K562 (cell line): ENCODE results near the gene COL6A1. TPM values are rescaled to one million over a fixed set of nuclear protein-coding genes. Genes with fewer than 3 reads are reported as not detected.
A peak's percentile ranks its signal among the peaks of the same experiment; 100 is the strongest.

Experiments
- BRCA1 ChIP-seq, 2 experiments: fragments of 450-650 bp in 1 of 2; sonication (generic) in 1 of 2; formaldehyde crosslinking in 1 of 2; IDR thresholded peaks; 2 replicates each; pipeline versions ENCODE4 v1.5.0 to v1.6.1; 2017 to 2020; ENCODE audit warnings: mild to moderate bottlenecking in 1 of 2, missing genetic modification reagents in 1 of 2
- DNMT1 ChIP-seq: fragments of 450-650 bp; IDR thresholded peaks from 2 replicates; pipeline ENCODE4 v1.6.1; 2016; ENCODE audit warnings: antibody characterized with exemption, mild to moderate bottlenecking
- E2F8 ChIP-seq: fragments of 450-650 bp; IDR thresholded peaks from 2 replicates; pipeline ENCODE4 v1.7.1; 2018; ENCODE audit warnings: mild to moderate bottlenecking, low read depth; ENCODE audit not compliant: partially characterized antibody
- FOXJ2 ChIP-seq: fragments of 200-800 bp; sonication (Bioruptor generic); IDR thresholded peaks from 2 replicates; pipeline ENCODE4 v1.6.1; 2016; ENCODE audit warnings: missing genetic modification characterization, missing compliant biosample characterization
- GABPB2 ChIP-seq: fragments of 250-450 bp; sonication (Bioruptor Pico); conservative IDR thresholded peaks from 2 replicates; pipeline ENCODE4 v1.5.1; 2021; ENCODE audit warnings: mild to moderate bottlenecking
- GATAD2A ChIP-seq: fragments of 450-650 bp; IDR thresholded peaks from 2 replicates; pipeline ENCODE4 v1.6.1; 2017
- HDAC3 ChIP-seq: fragments of 450-650 bp; IDR thresholded peaks from 2 replicates; pipeline ENCODE4 v1.6.1; 2018; ENCODE audit warnings: borderline replicate concordance, mild to moderate bottlenecking, moderate library complexity; ENCODE audit not compliant: partially characterized antibody
- OTX1 ChIP-seq: fragments of 450-650 bp; formaldehyde crosslinking; IDR thresholded peaks from 2 replicates; pipeline ENCODE4 v1.4.0; 2022; ENCODE audit warnings: mild to moderate bottlenecking
- SMAD3 ChIP-seq: fragments of 450-650 bp; formaldehyde crosslinking; conservative IDR thresholded peaks from 2 replicates; pipeline ENCODE4 v1.4.0; 2020; ENCODE audit warnings: mild to moderate bottlenecking
- SOX6 ChIP-seq: fragments of 450-650 bp; IDR thresholded peaks from 2 replicates; pipeline ENCODE4 v1.6.1; 2014; ENCODE audit warnings: mild to moderate bottlenecking
- ZNF134 ChIP-seq: fragments of 250-450 bp; sonication (Bioruptor Pico); conservative IDR thresholded peaks from 2 replicates; pipeline ENCODE4 v1.4.0; 2020
- ZNF75A ChIP-seq: fragments of 450-650 bp; formaldehyde crosslinking; IDR thresholded peaks from 2 replicates; pipeline ENCODE4 v1.4.0; 2020; ENCODE audit warnings: mild to moderate bottlenecking
- polyA plus RNA-seq, 8 experiments: library from polyadenylated mRNA; depleted of rRNA in 4 of 8; stranded (reverse) in 5 of 8; unstranded in 3 of 8; fragments of >200 nt; fragmentation: Nextera tagmentation in 2 of 8; fragmentation: Illumina TruSeq in 1 of 8; extraction: Ambion mirVana in 2 of 8; extraction: Trizol in 1 of 8; gene quantifications; 2 replicates each; pipeline versions ENCODE4 v1.2.1 to v1.2.3, GENCODE V29; 2011 to 2014; ENCODE audit warnings: inconsistent platforms in 1 of 8, missing spikeins in 1 of 8
- total RNA-seq, 7 experiments: library from RNA; depleted of rRNA in 6 of 7; stranded (reverse); fragments of >200 nt in 6 of 7; fragmentation: Illumina TruSeq in 2 of 7; extraction: Trizol in 2 of 7; gene quantifications; 2 replicates each; pipeline versions ENCODE4 v1.2.1 to v1.2.3, GENCODE V29; 2011 to 2021; ENCODE audit warnings: low replicate concordance in 1 of 7
- TF ChIP-seq, protein P1 (sequence below), 2 experiments: fragments of 450-650 bp; formaldehyde crosslinking in 1 of 2; IDR thresholded peaks; 2 replicates each; pipeline versions ENCODE4 v1.4.0 to v1.6.1; 2014 to 2020; ENCODE audit warnings: mild to moderate bottlenecking in 2 of 2, borderline replicate concordance in 1 of 2, low read depth in 1 of 2
- TF ChIP-seq, protein P2 (sequence below): sonication (generic); formaldehyde crosslinking; IDR thresholded peaks from 2 replicates; pipeline ENCODE4 v1.9.0; 2022; ENCODE audit warnings: mild to moderate bottlenecking, missing genetic modification reagents

Gene COL6A1
- total and polyA plus RNA-seq, 9 of the 15 experiments (the other 6 are each of a cell fraction or from before 2014, with no cell fraction given), result 0.07 to 1.3 (median 0.14) TPM; not detected in 3

GRCh38 chr21:46031484-46031883 lies 49.9 kb downstream of the COL6A1 start (continued):
- TF ChIP-seq BRCA1 (IDR thresholded peaks at IDR 0.05) (no peak), BRCA1 (CRISPR knock-in tag; IDR thresholded peaks at IDR 0.05) (no peak), GABPB2 (CRISPR knock-in tag) (no peak), E2F8 (no peak), SOX6 (peak; percentile 87), ZNF75A (CRISPR knock-in tag) (no peak), OTX1 (no peak), DNMT1 (no peak), FOXJ2 (no peak), SMAD3 (CRISPR knock-in tag) (no peak), HDAC3 (no peak), GATAD2A (no peak), ZNF134 (CRISPR knock-in tag) (no peak)
- TF ChIP-seq, protein P1, sequence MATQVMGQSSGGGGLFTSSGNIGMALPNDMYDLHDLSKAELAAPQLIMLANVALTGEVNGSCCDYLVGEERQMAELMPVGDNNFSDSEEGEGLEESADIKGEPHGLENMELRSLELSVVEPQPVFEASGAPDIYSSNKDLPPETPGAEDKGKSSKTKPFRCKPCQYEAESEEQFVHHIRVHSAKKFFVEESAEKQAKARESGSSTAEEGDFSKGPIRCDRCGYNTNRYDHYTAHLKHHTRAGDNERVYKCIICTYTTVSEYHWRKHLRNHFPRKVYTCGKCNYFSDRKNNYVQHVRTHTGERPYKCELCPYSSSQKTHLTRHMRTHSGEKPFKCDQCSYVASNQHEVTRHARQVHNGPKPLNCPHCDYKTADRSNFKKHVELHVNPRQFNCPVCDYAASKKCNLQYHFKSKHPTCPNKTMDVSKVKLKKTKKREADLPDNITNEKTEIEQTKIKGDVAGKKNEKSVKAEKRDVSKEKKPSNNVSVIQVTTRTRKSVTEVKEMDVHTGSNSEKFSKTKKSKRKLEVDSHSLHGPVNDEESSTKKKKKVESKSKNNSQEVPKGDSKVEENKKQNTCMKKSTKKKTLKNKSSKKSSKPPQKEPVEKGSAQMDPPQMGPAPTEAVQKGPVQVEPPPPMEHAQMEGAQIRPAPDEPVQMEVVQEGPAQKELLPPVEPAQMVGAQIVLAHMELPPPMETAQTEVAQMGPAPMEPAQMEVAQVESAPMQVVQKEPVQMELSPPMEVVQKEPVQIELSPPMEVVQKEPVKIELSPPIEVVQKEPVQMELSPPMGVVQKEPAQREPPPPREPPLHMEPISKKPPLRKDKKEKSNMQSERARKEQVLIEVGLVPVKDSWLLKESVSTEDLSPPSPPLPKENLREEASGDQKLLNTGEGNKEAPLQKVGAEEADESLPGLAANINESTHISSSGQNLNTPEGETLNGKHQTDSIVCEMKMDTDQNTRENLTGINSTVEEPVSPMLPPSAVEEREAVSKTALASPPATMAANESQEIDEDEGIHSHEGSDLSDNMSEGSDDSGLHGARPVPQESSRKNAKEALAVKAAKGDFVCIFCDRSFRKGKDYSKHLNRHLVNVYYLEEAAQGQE (IDR thresholded peaks at IDR 0.05; ENCODE audit: borderline replicate concordance), result no peak
- TF ChIP-seq, protein P1 (CRISPR knock-in tag; IDR thresholded peaks at IDR 0.05; ENCODE audit: low read depth), result no peak
- TF ChIP-seq, protein P2, sequence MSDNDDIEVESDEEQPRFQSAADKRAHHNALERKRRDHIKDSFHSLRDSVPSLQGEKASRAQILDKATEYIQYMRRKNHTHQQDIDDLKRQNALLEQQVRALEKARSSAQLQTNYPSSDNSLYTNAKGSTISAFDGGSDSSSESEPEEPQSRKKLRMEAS (CRISPR knock-in tag), result 0 out of 2 replicates have a peak, but pooled peaks have one; percentile 25
